VCaP (cell line): ENCODE data around the gene TBL3.

Experiments used
- H3K27ac ChIP-seq: fragments of 450-650 bp; 2 replicates; pipeline ENCODE4 v1.5.1; 2017
- CTCF ChIP-seq: fragments of 450-650 bp; conservative IDR thresholded peaks from 2 replicates; pipeline ENCODE4 v1.5.1; 2017; ENCODE audit warnings: mild to moderate bottlenecking, moderate library complexity

The TBL3 gene

GRCh38 chr16:1958715-1959268 is 13.1 kb upstream of the TBL3 start:
- H3K27ac ChIP-seq: peak overlapping the region; percentile 84; the same call in 1 of the 2 replicates
- TF ChIP-seq CTCF: no peak

GRCh38 chr16:1959269-1960039 is 12.4 kb upstream of the TBL3 start, which contains the start of gene NDUFB10:
NDUFB10 (plus strand) TSS chr16:1959538; CDS start chr16:1959625, 87 bp downstream.
- TF ChIP-seq CTCF: peak; percentile 81
- H3K27ac ChIP-seq: peak within 1 kb of the TSS; percentile 84

- H3K27ac ChIP-seq: peak overlapping the region; percentile 84
- no peak for TF ChIP-seq CTCF
Observed at GRCh38 chr16:1960665-1961630, 10.9 kb upstream of the TBL3 start.

- peak overlapping the region; percentile 84 for H3K27ac ChIP-seq
Observed at GRCh38 chr16:1961651-1962067, 10.2 kb upstream of the TBL3 start.

GRCh38 chr16:1962161-1963153 is 9.4 kb upstream of the TBL3 start:
- H3K27ac ChIP-seq: peak overlapping the region; percentile 84

More at GRCh38 chr16:1961651-1962067, 10.2 kb upstream of the TBL3 start:
- no peak for TF ChIP-seq CTCF

GRCh38 chr16:1963806-1964505 is 7.9 kb upstream of the TBL3 start:
- H3K27ac ChIP-seq: peak overlapping the region; percentile 84

More at GRCh38 chr16:1963806-1964505, 7.9 kb upstream of the TBL3 start:
- TF ChIP-seq CTCF: no peak
